PFSK-1 (cell line): ENCODE data around the gene UHRF1.

Experiments used
- FOXP2 ChIP-seq: optimal IDR thresholded peaks from 2 replicates; pipeline ENCODE3; 2011; ENCODE audit warnings: borderline replicate concordance, control low read depth, inconsistent platforms; ENCODE audit not compliant: insufficient read depth; ENCODE audit errors: extremely low read length, extremely low read depth
- POLR2AphosphoS5 ChIP-seq: IDR thresholded peaks from 2 replicates; pipeline ENCODE4 v1.6.1; 2012; ENCODE audit warnings: low read depth, mild to moderate bottlenecking, control low read depth, low read length, moderate library complexity
- SIN3A ChIP-seq: IDR thresholded peaks from 2 replicates; pipeline ENCODE4 v1.6.1; 2012; ENCODE audit warnings: mild to moderate bottlenecking, low read length, moderate library complexity, borderline replicate concordance; ENCODE audit not compliant: insufficient read depth
- TF ChIP-seq, protein P1 (sequence below), 2 experiments: IDR thresholded peaks; 2 replicates each; pipeline versions ENCODE4 v1.6.1 to v1.8.0; 2011 to 2012; ENCODE audit warnings: low read depth in 2 of 2, low read length in 2 of 2, control low read depth in 1 of 2, inconsistent platforms in 1 of 2, mild to moderate bottlenecking in 1 of 2, moderate library complexity in 1 of 2; ENCODE audit not compliant: insufficient read depth in 1 of 2

DNA sequence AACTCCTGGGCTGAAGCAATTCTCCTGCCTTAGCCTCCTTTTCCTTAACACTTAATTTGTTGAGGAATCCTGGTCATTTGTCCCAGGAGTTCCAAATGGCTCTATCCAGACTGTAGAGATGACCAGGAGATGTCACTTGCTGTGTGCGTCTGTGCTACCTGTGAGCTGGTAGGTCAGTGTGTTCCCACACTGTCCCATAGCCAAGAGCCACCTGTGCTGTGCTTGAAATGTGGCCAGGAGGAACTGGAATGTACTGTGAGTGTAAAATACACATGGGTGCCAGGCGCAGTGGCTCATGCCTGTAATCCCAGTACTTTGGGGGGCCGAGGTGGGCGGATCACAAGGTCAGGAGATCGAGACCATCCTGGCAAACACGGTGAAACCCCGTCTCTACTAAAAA, 30.2 kb downstream of the UHRF1 start:
- TF ChIP-seq, protein P1, sequence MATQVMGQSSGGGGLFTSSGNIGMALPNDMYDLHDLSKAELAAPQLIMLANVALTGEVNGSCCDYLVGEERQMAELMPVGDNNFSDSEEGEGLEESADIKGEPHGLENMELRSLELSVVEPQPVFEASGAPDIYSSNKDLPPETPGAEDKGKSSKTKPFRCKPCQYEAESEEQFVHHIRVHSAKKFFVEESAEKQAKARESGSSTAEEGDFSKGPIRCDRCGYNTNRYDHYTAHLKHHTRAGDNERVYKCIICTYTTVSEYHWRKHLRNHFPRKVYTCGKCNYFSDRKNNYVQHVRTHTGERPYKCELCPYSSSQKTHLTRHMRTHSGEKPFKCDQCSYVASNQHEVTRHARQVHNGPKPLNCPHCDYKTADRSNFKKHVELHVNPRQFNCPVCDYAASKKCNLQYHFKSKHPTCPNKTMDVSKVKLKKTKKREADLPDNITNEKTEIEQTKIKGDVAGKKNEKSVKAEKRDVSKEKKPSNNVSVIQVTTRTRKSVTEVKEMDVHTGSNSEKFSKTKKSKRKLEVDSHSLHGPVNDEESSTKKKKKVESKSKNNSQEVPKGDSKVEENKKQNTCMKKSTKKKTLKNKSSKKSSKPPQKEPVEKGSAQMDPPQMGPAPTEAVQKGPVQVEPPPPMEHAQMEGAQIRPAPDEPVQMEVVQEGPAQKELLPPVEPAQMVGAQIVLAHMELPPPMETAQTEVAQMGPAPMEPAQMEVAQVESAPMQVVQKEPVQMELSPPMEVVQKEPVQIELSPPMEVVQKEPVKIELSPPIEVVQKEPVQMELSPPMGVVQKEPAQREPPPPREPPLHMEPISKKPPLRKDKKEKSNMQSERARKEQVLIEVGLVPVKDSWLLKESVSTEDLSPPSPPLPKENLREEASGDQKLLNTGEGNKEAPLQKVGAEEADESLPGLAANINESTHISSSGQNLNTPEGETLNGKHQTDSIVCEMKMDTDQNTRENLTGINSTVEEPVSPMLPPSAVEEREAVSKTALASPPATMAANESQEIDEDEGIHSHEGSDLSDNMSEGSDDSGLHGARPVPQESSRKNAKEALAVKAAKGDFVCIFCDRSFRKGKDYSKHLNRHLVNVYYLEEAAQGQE (IDR thresholded peaks at IDR 0.05; ENCODE audit: insufficient read depth in 1 of 2, low read depth in 2 of 2, low read length in 2 of 2), result no peak
- no peak for TF ChIP-seq POLR2AphosphoS5
- TF ChIP-seq SIN3A, result no peak
- TF ChIP-seq FOXP2, result no peak
